Right atrium auricular region (tissue), 2 donors: ENCODE data around the gene PIF1. TPM values are rescaled to one million over a fixed set of nuclear protein-coding genes. Genes with fewer than 3 reads are reported as not detected.
"Not testable (repeated sequence)": the region's sequence is repeated elsewhere in the genome, so short reads cannot be mapped to it uniquely, and the experiment has no call there.

Experiments
- DNase-seq: peaks from one replicate; pipeline ENCODE4 v3.0.0-alpha.2; 2019; ENCODE audit warnings: low spot score
- H3K27ac ChIP-seq, 2 donors: fragments of 200-600 bp; sonication (generic); 1 replicate in 1 of 2; 2 replicates in 1 of 2; pipeline ENCODE4 v1.5.1; 2016 to 2019
- H3K27me3 ChIP-seq, 2 donors: fragments of 200-600 bp; sonication (generic); one replicate each; pipeline versions ENCODE4 v1.5.1 to v1.6.0; 2017 to 2019
- H3K36me3 ChIP-seq: fragments of 200-600 bp; sonication (generic); one replicate; pipeline ENCODE4 v1.5.1; 2016
- H3K4me1 ChIP-seq, 2 donors: fragments of 200-600 bp; sonication (generic); one replicate each; pipeline versions ENCODE4 v1.5.1 to v1.6.0; 2017 to 2019
- H3K4me3 ChIP-seq, 2 donors: fragments of 200-600 bp; sonication (generic); 1 replicate in 1 of 2; 2 replicates in 1 of 2; pipeline ENCODE4 v1.5.1; 2017 to 2019; ENCODE audit warnings: mild to moderate bottlenecking in 1 of 2, moderate library complexity in 1 of 2
- H3K9me3 ChIP-seq, 2 donors: fragments of 200-600 bp; sonication (generic); one replicate each; pipeline ENCODE4 v1.5.1; 2019
- CTCF ChIP-seq, 2 donors: fragments of 200-600 bp; sonication (generic); IDR thresholded peaks; one replicate each; pipeline ENCODE4 v1.5.1; 2019; ENCODE audit warnings: antibody characterized with exemption in 2 of 2
- total RNA-seq, 2 donors: library from RNA; depleted of rRNA; stranded (reverse); fragments of >200 nt; gene quantifications; one replicate each; pipeline ENCODE4 v1.1.0, GENCODE V29; 2016

The PIF1 gene
- total RNA-seq, 2 donors from 2014 or later, result 0.28 to 0.56 TPM

GRCh38 chr15:64806509-64806908, 18.9 kb downstream of the PIF1 start:
- TF ChIP-seq CTCF (IDR thresholded peaks at IDR 0.05), result no peak
- Histone ChIP-seq H3K27me3 (no peaks in the 10 kb centered on the region), H3K9me3 (no peaks in the 10 kb centered on the region), H3K36me3 (no peaks in the 10 kb centered on the region), H3K27ac (peak overlapping the region; percentile 58 to 62), H3K4me3 (no peak overlapping the region), H3K4me1 (peaks cover 0 to 35% of the 10 kb centered on the region in 2 donors)
- no peak for DNase-seq

DNA sequence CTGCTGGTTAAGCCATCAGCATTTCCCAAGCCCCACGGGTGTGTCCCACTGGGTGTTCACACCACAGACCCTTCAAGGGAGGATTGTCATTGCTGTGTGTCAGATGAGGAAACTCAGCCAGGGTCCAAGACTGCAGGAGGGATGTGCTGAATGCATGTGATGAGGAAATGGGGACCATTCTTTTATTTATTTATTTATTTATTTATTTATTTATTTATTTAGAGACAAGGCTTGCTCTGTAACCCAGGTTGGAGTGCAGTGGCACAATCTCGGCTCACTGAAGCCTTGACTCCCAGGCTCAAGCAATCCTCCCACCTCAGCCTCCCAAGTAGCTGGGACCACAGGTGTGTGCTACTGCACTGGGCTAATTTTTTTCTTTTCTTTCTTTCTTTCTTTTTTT, 20.8 kb downstream of the PIF1 start:
- Histone ChIP-seq H3K27me3 (no peaks in the 10 kb centered on the region), H3K27ac (peak overlapping the region; percentile 31 to 85), H3K4me1 (peaks cover 0 to 30% of the 10 kb centered on the region in 2 donors), H3K4me3 (no peak overlapping the region), H3K36me3 (no peaks in the 10 kb centered on the region), H3K9me3 (no peaks in the 10 kb centered on the region)
- DNase-seq, result no peak
- TF ChIP-seq CTCF (IDR thresholded peaks at IDR 0.05), result no peak

- no peaks in the 10 kb centered on the region for H3K9me3 ChIP-seq
- peak overlapping the region; percentile 31 to 85 for H3K27ac ChIP-seq
- H3K36me3 ChIP-seq, result no peaks in the 10 kb centered on the region
- H3K4me1 ChIP-seq, result peaks cover 0 to 30% of the 10 kb centered on the region in 2 donors
- no peak overlapping the region for H3K4me3 ChIP-seq
- no peaks in the 10 kb centered on the region for H3K27me3 ChIP-seq
- DNase-seq, result no peak
- no peak for TF ChIP-seq CTCF (IDR thresholded peaks at IDR 0.05)
These were observed 21.9 kb downstream of the PIF1 start for GRCh38 chr15:64803526-64803925.

DNA sequence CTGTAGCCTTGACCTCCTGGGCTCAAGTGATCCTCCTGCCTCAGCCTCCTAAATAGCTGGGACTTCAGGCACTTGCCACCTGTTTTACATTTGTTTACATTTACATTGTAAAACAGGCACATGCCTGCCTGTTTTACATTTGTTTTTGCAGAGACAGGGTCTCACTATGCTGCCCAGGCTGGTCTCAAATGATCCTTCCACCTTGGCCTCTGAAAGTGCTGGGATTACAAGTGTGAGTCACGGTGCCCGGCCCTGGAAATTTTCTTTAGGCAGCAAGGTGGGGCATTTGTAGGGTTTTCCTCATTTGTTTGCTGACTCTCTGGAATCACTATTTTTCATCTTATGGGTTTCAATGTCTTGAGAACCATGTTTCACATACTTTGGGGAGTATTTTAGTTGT, 25.0 kb downstream of the PIF1 start:
- H3K4me3 ChIP-seq, result no peak overlapping the region
- H3K27me3 ChIP-seq, result no peaks in the 10 kb centered on the region
- no peaks in the 10 kb centered on the region for H3K36me3 ChIP-seq
- peak overlapping the region; percentile 81 to 85 for H3K27ac ChIP-seq
- no peaks in the 10 kb centered on the region for H3K9me3 ChIP-seq
- DNase-seq, result no peak
- no peak for TF ChIP-seq CTCF (IDR thresholded peaks at IDR 0.05)
- peaks cover 0 to 19% of the 10 kb centered on the region in 2 donors for H3K4me1 ChIP-seq

DNA sequence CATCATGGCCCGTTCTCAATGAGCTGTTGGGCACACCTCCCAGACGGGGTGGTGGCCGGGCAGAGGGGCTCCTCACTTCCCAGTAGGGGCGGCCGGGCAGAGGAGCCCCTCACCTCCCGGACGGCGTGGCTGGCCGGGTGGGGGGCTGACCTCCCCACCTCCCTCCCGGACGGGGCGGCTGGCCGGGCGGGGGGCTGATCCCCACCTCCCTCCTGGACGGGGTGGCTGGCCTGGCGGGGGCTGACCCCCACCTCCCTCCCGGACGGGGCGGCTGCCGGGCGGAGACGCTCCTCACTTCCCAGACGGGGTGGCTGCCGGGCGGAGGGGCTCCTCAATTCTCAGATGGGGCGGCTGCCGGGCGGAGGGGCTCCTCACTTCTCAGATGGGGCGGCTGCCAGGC, 26.5 kb downstream of the PIF1 start:
- peak overlapping the region in 1 of 2 donors; percentile 31 for H3K27ac ChIP-seq
- DNase-seq, H3K4me3 ChIP-seq, H3K9me3 ChIP-seq, H3K36me3 ChIP-seq, H3K27me3 ChIP-seq: not testable (repeated sequence)
- peaks cover 0 to 19% of the 10 kb centered on the region in 2 donors for H3K4me1 ChIP-seq

DNA sequence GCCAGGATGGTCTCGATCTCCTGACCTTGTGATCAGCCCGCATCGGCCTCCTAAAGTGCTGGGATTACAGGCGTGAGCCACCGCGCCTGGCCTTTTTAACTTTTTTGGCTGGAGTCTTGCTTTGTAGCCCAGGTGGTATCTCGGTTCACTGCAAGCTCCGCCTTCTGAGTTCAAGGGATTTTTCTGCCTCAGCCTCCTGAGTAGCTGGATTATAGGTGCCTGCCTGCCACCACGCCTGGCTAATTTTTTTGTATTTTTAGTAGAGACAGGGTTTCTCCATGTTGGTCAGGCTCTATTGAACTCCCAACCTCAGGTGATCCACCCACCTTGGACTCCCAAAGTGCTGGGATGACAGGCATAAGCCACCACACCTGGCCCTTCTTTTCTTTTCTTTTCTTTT, 29.5 kb downstream of the PIF1 start:
- H3K27ac ChIP-seq, H3K4me1 ChIP-seq, H3K27me3 ChIP-seq, H3K9me3 ChIP-seq, H3K36me3 ChIP-seq, DNase-seq, H3K4me3 ChIP-seq: not testable (repeated sequence)

DNA sequence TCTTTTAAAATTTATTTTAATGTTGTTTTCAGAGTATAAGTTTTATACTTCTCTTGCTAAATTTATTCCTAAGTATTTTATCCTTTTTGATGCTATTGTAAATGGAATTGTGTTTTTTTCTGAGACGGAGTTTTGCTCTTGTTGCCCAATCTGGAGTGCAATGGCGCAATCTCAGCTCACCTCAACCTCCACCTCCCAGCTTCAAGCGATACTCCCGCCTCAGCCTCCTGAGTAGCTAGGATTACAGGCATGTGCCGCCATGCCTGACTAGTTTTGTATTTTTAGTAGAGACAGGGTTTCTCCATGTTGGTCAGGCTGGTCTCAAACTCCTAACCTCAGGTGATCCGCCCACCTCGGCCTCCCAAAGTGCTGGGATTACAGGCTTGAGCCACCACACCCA, 30.1 kb downstream of the PIF1 start:
- not testable (repeated sequence) for H3K27ac ChIP-seq, DNase-seq, H3K4me3 ChIP-seq, H3K9me3 ChIP-seq, H3K27me3 ChIP-seq, H3K36me3 ChIP-seq, H3K4me1 ChIP-seq
